GM19463 (cell line): ENCODE data around the gene GALT.
A peak's percentile ranks its signal among the peaks of the same experiment; 100 is the strongest.

Experiments used
- ATAC-seq: cut with Tn5 transposase; IDR thresholded peaks from one replicate; pipeline ENCODE4 v1.9.1; 2021; ENCODE audit warnings: mild to moderate bottlenecking, moderate library complexity; ENCODE audit not compliant: unreplicated experiment

Gene GALT

GRCh38 chr9:34651321-34651720 lies 4.8 kb downstream of the GALT start:
- ATAC-seq: no peak

GRCh38 chr9:34651876-34652601 lies 5.6 kb downstream of the GALT start, which contains the start of gene IL11RA:
TSS of gene IL11RA (plus strand) at chr9:34652185. CDS start at chr9:34655218, 3,033 bp downstream.
- no peak for ATAC-seq

GRCh38 chr9:34652602-34653000 lies 6.1 kb downstream of the GALT start:
- no peak for ATAC-seq

GRCh38 chr9:34653151-34654072 lies 6.9 kb downstream of the GALT start:
- ATAC-seq: no peak

GRCh38 chr9:34654323-34655051 lies 8.0 kb downstream of the GALT start:
- ATAC-seq: no peak

GRCh38 chr9:34655394-34655793 lies 8.9 kb downstream of the GALT start:
- no peak for ATAC-seq

- no peak for ATAC-seq
Measured at GRCh38 chr9:34656992-34657391, 10.5 kb downstream of the GALT start.

- no peak for ATAC-seq
Measured at GRCh38 chr9:34658461-34658860, 12.0 kb downstream of the GALT start.

GRCh38 chr9:34659592-34660253 lies 13.2 kb downstream of the GALT start:
- ATAC-seq: no peak

- no peak for ATAC-seq
Measured at GRCh38 chr9:34662526-34663302, 16.2 kb downstream of the GALT start, which contains the start of gene CCL27. TSS of gene CCL27 (minus strand) at chr9:34662657. CDS start at chr9:34662633, 24 bp downstream.

- no peak for ATAC-seq
Measured at GRCh38 chr9:34663303-34663605, 16.8 kb downstream of the GALT start.

- ATAC-seq: peak; percentile 57
Measured at GRCh38 chr9:34664281-34665066, 18.0 kb downstream of the GALT start.

- peak; percentile 14 for ATAC-seq
Measured at GRCh38 chr9:34665067-34665380, 18.5 kb downstream of the GALT start.

- peak; percentile 78 for ATAC-seq
Measured at GRCh38 chr9:34665381-34666250, 19.1 kb downstream of the GALT start.

- no peak for ATAC-seq
Measured at GRCh38 chr9:34669809-34670562, 23.5 kb downstream of the GALT start.

GRCh38 chr9:34671307-34671706 lies 24.8 kb downstream of the GALT start:
- no peak for ATAC-seq

- ATAC-seq: no peak
Measured at GRCh38 chr9:34674440-34674839, 28.0 kb downstream of the GALT start.
